ENCODE measurements around the gene ANO4.

DNA sequence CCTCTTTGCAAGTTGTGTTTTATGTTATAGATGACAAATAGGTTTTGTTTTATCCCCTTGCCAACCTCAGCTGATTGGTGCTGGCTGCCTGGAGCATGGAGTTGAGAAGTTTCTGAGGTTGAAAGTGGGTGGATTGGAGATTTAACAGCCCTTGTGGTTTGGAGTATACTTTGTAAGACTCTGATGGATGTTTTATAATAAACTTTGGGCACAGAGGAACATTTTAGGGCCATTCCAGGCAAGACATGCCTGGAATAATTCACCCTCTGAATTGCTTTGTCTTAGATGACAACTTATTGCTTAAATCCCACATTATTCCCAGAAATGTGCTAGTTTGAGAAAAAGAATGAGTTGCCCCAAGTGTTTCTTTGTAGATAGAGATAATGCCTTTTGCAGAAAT is 256.6 kb downstream of the ANO4 start:
- no peak for TF ChIP-seq POLR2AphosphoS5 (IDR thresholded peaks at IDR 0.05; ENCODE audit: borderline replicate concordance, low read depth, low read length)
- TF ChIP-seq EZH2 (IDR thresholded peaks at IDR 0.05) = no peak
